Activated naive CD8-positive, alpha-beta T cell treated with anti-CD3 and anti-CD28 coated beads, Interleukin-2, amount 50 U/mL, for 24 hours (primary cell): Measurements from ENCODE around the gene MPZL3.
A peak's percentile ranks its signal among the peaks of the same experiment; 100 is the strongest.

Experiments used
- ATAC-seq: fragments of 150-1000 bp; cut with Tn5 transposase; one replicate; pipeline ENCODE4 v1.10.0; 2021
- DNase-seq: peaks from one replicate; pipeline ENCODE4 v3.0.0; 2021
- H3K27ac Mint-ChIP-seq: one replicate; pipeline ENCODE4 v1.8.0; 2021; ENCODE audit warnings: mild to moderate bottlenecking, mixed read lengths
- H3K27me3 Mint-ChIP-seq: one replicate; pipeline ENCODE4 v1.8.0; 2021; ENCODE audit warnings: mixed read lengths
- H3K36me3 Mint-ChIP-seq: one replicate; pipeline ENCODE4 v1.8.0; 2021; ENCODE audit warnings: low read depth, mixed read lengths
- H3K4me1 Mint-ChIP-seq: one replicate; pipeline ENCODE4 v1.8.0; 2021; ENCODE audit warnings: mixed read lengths
- H3K4me3 Mint-ChIP-seq: one replicate; pipeline ENCODE4 v1.8.0; 2021; ENCODE audit warnings: mild to moderate bottlenecking, moderate library complexity, mixed read lengths
- H3K9me3 Mint-ChIP-seq: one replicate; pipeline ENCODE4 v1.8.0; 2021; ENCODE audit warnings: mixed read lengths

Gene MPZL3

GRCh38 chr11:118277312-118277711 lies 25.1 kb upstream of the MPZL3 start:
- DNase-seq: no peak
- H3K27ac Mint-ChIP-seq: peak overlapping the region; percentile 44
- peaks cover 47% of the 10 kb centered on the region for H3K4me1 Mint-ChIP-seq
- H3K27me3 Mint-ChIP-seq: no peaks in the 10 kb centered on the region
- no peaks in the 10 kb centered on the region for H3K36me3 Mint-ChIP-seq
- H3K4me3 Mint-ChIP-seq: no peak overlapping the region
- peak; percentile 86 for ATAC-seq
- H3K9me3 Mint-ChIP-seq: no peaks in the 10 kb centered on the region

- Mint-ChIP-seq H3K36me3 (no peaks in the 10 kb centered on the region), H3K27ac (peak overlapping the region; percentile 44), H3K4me1 (peaks cover 42% of the 10 kb centered on the region), H3K27me3 (no peaks in the 10 kb centered on the region), H3K9me3 (no peaks in the 10 kb centered on the region), H3K4me3 (no peak overlapping the region)
- ATAC-seq (no peak), DNase-seq (no peak)
These were observed 24.3 kb upstream of the MPZL3 start for GRCh38 chr11:118276422-118276821.

GRCh38 chr11:118275176-118275575 lies 23.0 kb upstream of the MPZL3 start:
- Mint-ChIP-seq H3K27me3 (no peaks in the 10 kb centered on the region), H3K27ac (peak overlapping the region; percentile 9), H3K4me1 (peaks cover 35% of the 10 kb centered on the region), H3K9me3 (no peaks in the 10 kb centered on the region), H3K4me3 (no peak overlapping the region), H3K36me3 (no peaks in the 10 kb centered on the region)
- ATAC-seq: peak; percentile 47
- no peak for DNase-seq

GRCh38 chr11:118274186-118274585 lies 22.0 kb upstream of the MPZL3 start:
- ATAC-seq (no peak), DNase-seq (no peak)
- Mint-ChIP-seq H3K36me3 (no peaks in the 10 kb centered on the region), H3K27me3 (peaks cover 2% of the 10 kb centered on the region), H3K27ac (no peak overlapping the region), H3K4me1 (peaks cover 33% of the 10 kb centered on the region), H3K9me3 (no peaks in the 10 kb centered on the region), H3K4me3 (no peak overlapping the region)

GRCh38 chr11:118272001-118272400 lies 19.8 kb upstream of the MPZL3 start:
- H3K36me3 Mint-ChIP-seq: no peaks in the 10 kb centered on the region
- no peaks in the 10 kb centered on the region for H3K9me3 Mint-ChIP-seq
- H3K4me1 Mint-ChIP-seq: peaks cover 26% of the 10 kb centered on the region
- no peak overlapping the region for H3K4me3 Mint-ChIP-seq
- DNase-seq: no peak
- no peak overlapping the region for H3K27ac Mint-ChIP-seq
- ATAC-seq: no peak
- peaks cover 2% of the 10 kb centered on the region for H3K27me3 Mint-ChIP-seq

GRCh38 chr11:118267486-118267885 lies 15.3 kb upstream of the MPZL3 start:
- DNase-seq (no peak), ATAC-seq (no peak)
- H3K27ac Mint-ChIP-seq: no peak overlapping the region
- H3K9me3 Mint-ChIP-seq: no peaks in the 10 kb centered on the region
- peaks cover 22% of the 10 kb centered on the region for H3K4me1 Mint-ChIP-seq
- H3K27me3 Mint-ChIP-seq: peaks cover 6% of the 10 kb centered on the region
- H3K36me3 Mint-ChIP-seq: peaks cover 8% of the 10 kb centered on the region
- H3K4me3 Mint-ChIP-seq: no peak overlapping the region

- no peak for ATAC-seq
- H3K4me1 Mint-ChIP-seq: peaks cover 36% of the 10 kb centered on the region
These were observed 13.8 kb upstream of the MPZL3 start for GRCh38 chr11:118265954-118266353.

GRCh38 chr11:118264569-118265465 lies 12.7 kb upstream of the MPZL3 start:
- no peak for ATAC-seq

More at GRCh38 chr11:118265954-118266353, 13.8 kb upstream of the MPZL3 start:
- Mint-ChIP-seq H3K9me3 (no peaks in the 10 kb centered on the region), H3K4me3 (no peak overlapping the region), H3K27me3 (peaks cover 6% of the 10 kb centered on the region), H3K36me3 (peaks cover 21% of the 10 kb centered on the region), H3K27ac (no peak overlapping the region)
- DNase-seq: no peak

DNA sequence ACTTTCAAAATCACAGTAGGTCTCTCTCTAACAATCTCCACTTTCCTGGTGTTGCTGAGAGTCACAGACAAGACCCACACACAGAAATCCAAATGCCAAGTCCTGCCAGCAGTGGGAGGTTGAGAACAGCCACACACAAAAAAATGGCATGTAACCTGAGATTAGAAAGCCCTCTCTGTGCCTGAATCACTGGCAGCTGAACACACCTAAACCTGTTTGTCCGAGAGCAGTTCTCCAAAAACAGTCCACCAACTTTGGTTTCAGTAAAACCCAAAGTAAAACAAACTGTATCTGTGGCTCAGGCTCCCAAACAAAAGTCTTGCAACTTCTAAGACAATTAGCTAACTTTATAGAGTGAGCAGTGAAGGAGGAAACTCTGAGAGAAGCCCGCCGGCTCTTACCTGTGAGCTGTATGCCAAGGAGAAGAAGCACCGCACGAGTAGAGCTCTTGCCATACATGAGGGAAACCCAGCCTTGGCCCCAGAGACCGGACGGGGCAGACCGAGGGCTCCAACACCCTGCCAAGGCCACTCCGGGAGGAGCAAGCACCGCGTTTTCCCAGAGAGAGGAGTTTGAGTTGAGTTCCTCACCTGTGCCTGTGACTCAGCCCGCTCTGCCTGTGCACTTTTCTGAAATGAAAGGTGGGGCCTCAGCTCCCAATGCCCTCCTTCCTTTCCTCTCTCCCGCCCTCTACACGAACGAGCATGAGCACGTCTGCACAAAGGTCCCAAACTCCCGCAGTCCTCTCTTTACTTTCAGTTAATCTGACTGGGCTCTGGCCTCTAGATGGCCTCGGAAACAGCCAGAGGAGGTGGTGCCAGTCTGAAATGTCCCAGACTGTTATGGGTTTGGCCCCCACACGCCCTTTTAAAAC lies 11.8 kb upstream of the MPZL3 start, which contains the start of gene MPZL2:
Gene MPZL2, minus strand, starts transcription at position 603 of the 874 bp plus-strand sequence. Its CDS starts 144 bp downstream, at position 459.
- Mint-ChIP-seq H3K36me3 (peaks cover 37% of the 10 kb centered on the region), H3K4me1 (peaks cover 53% of the 10 kb centered on the region)

More at GRCh38 chr11:118264569-118265465, 12.7 kb upstream of the MPZL3 start:
- H3K27ac Mint-ChIP-seq: peak overlapping the region; percentile 80
- peaks cover 31% of the 10 kb centered on the region for H3K36me3 Mint-ChIP-seq
- H3K4me3 Mint-ChIP-seq: peak overlapping the region; percentile 83
- no peaks in the 10 kb centered on the region for H3K9me3 Mint-ChIP-seq
- DNase-seq: no peak
- H3K27me3 Mint-ChIP-seq: peaks cover 4% of the 10 kb centered on the region
- H3K4me1 Mint-ChIP-seq: peaks cover 48% of the 10 kb centered on the region

DNA sequence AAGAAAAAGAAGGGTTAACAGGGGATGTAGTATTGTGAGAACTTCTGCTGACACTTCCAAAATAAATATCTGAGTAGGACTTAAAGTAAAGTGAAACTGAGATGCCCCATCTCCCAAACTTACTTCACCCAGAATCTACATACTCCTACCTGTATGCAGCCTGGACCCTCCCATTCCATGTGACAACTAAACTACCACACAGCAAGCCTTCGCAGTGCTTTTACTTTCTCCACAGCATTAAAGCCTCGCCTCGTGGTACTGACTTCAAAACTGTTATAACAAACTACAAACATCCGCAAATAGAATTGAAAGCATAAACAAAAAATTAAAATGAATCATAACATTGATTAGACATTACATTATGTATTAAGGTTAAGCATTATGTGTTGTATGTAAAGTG lies 10.9 kb upstream of the MPZL3 start:
- Mint-ChIP-seq H3K27ac (peak overlapping the region; percentile 80), H3K27me3 (peaks cover 4% of the 10 kb centered on the region), H3K4me3 (peak overlapping the region; percentile 83), H3K9me3 (peaks cover 4% of the 10 kb centered on the region), H3K4me1 (peaks cover 53% of the 10 kb centered on the region), H3K36me3 (peaks cover 46% of the 10 kb centered on the region)
- no peak for ATAC-seq
- DNase-seq: no peak

More for the DNA sequence above, 11.8 kb upstream of the MPZL3 start, which contains the start of gene MPZL2:
- ATAC-seq (peak; percentile 82), DNase-seq (peak; percentile 49)
- Mint-ChIP-seq H3K27ac (peak within 1 kb of the TSS; percentile 80), H3K4me3 (peak within 1 kb of the TSS; percentile 83), H3K27me3 (peaks cover 4% of the 10 kb centered on the region), H3K9me3 (peaks cover 4% of the 10 kb centered on the region)

- no peak overlapping the region for H3K4me3 Mint-ChIP-seq
- ATAC-seq: peak; percentile 24
- peaks cover 4% of the 10 kb centered on the region for H3K27me3 Mint-ChIP-seq
- DNase-seq: no peak
- H3K36me3 Mint-ChIP-seq: peaks cover 58% of the 10 kb centered on the region
- peaks cover 53% of the 10 kb centered on the region for H3K4me1 Mint-ChIP-seq
- H3K9me3 Mint-ChIP-seq: peaks cover 4% of the 10 kb centered on the region
- H3K27ac Mint-ChIP-seq: peak overlapping the region; percentile 41
These were observed 8.2 kb upstream of the MPZL3 start for GRCh38 chr11:118260353-118260752.

DNA sequence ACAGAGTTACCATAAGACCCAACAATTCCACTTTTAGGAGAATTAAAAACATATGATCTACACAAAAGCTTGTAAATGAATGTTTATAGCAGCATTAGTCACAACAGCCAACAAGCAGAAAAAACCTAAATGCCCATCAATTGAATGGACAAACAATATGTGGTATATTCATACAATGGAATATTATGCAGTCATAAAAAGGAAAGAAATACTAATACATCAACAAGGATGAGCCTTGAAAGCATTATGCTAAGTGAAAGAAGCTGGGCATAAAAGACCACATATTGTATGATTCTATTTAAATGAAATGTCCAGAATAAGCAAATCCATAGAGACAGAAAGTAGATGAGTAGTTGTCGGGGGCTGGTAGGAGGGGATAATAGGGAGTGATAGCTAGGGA lies 7.0 kb upstream of the MPZL3 start:
- peak overlapping the region; percentile 10 for H3K27ac Mint-ChIP-seq
- H3K36me3 Mint-ChIP-seq: peaks cover 65% of the 10 kb centered on the region
- no peak overlapping the region for H3K4me3 Mint-ChIP-seq
- no peak for DNase-seq
- H3K27me3 Mint-ChIP-seq: no peaks in the 10 kb centered on the region
- ATAC-seq: no peak
- peaks cover 51% of the 10 kb centered on the region for H3K4me1 Mint-ChIP-seq
- H3K9me3 Mint-ChIP-seq: peaks cover 4% of the 10 kb centered on the region

GRCh38 chr11:118258410-118258809 lies 6.2 kb upstream of the MPZL3 start:
- Mint-ChIP-seq H3K4me3 (no peak overlapping the region), H3K9me3 (peaks cover 4% of the 10 kb centered on the region), H3K27me3 (no peaks in the 10 kb centered on the region), H3K4me1 (peaks cover 46% of the 10 kb centered on the region), H3K27ac (no peak overlapping the region), H3K36me3 (peaks cover 64% of the 10 kb centered on the region)
- ATAC-seq (peak; percentile 41), DNase-seq (no peak)

- Mint-ChIP-seq H3K4me1 (peaks cover 47% of the 10 kb centered on the region), H3K4me3 (peak overlapping the region; percentile 89), H3K27me3 (no peaks in the 10 kb centered on the region), H3K36me3 (peaks cover 19% of the 10 kb centered on the region), H3K9me3 (no peaks in the 10 kb centered on the region), H3K27ac (peak overlapping the region; percentile 92)
- ATAC-seq (no peak), DNase-seq (no peak)
These were observed 523 bp upstream of the MPZL3 start for GRCh38 chr11:118252688-118253087.
